K562 (cell line): ENCODE results near the gene TTC16. TPM values are rescaled to one million over a fixed set of nuclear protein-coding genes. Genes with fewer than 3 reads are reported as not detected.

ENCODE experiments used
- ATAC-seq: fragments of 200-7000 bp; cut with Tn5 transposase; 3 replicates; pipeline ENCODE4 v1.9.1; 2020; ENCODE audit warnings: moderate library complexity
- BruUV-seq: library from RNA; stranded (reverse); fragments of 400-500 nt; replicated peaks from 2 replicates; lab custom pipeline; 2021; lab: Mats Ljungman, UMichigan
- CTCF ChIA-PET: fragments of 300-600 bp; formaldehyde crosslinking; extraction: SDS; loops from one replicate; lab custom pipeline; 2021; ENCODE audit warnings: low intra/inter-chr PET ratio; lab: Yijun Ruan, JAX
- POLR2A ChIA-PET: fragments of 300-600, 350-650 bp; sonication (Branson Sonifier 250); formaldehyde crosslinking; extraction: SDS; loops from one replicate; lab custom pipeline; 2021; ENCODE audit warnings: antibody characterized with exemption, inconsistent platforms; lab: Yijun Ruan, JAX
- DNase-seq, 4 experiments: peaks; one replicate each; pipeline versions ENCODE4 v3.0.0 to v3.0.0-alpha.2; 2011 to 2018; ENCODE audit warnings: low spot score in 3 of 4, mixed read lengths in 3 of 4; ENCODE audit errors: extremely low read depth in 1 of 4
- FAIRE-seq: peaks from 2 replicates; lab custom pipeline; 2011; peaks lifted over from hg19 to GRCh38; lab: Jason Lieb, UNC
- H2AFZ ChIP-seq: 2 replicates; pipeline ENCODE4 v1.6.0; 2011; ENCODE audit warnings: low read depth, low read length, control low read depth, inconsistent platforms
- H3K27ac ChIP-seq: fragments of 200-600 bp; 3 replicates; pipeline ENCODE4 v1.8.0; 2011; ENCODE audit warnings: low read depth, mild to moderate bottlenecking, control low read depth, inconsistent platforms, low read length, moderate library complexity, mixed read lengths; ENCODE audit errors: extremely low read depth
- H3K27me3 ChIP-seq, 2 experiments: fragments of 300-600 bp in 1 of 2; 2 replicates in 1 of 2; 3 replicates in 1 of 2; pipeline versions ENCODE4 v1.6.0 to v1.8.0; 2011; ENCODE audit warnings: inconsistent platforms in 2 of 2, low read length in 2 of 2, mild to moderate bottlenecking in 1 of 2, mixed read lengths in 1 of 2, moderate library complexity in 1 of 2; ENCODE audit not compliant: control insufficient read depth in 2 of 2, insufficient read depth in 2 of 2
- H3K36me3 ChIP-seq: fragments of 300-600 bp; 3 replicates; pipeline ENCODE4 v1.8.0; 2011; ENCODE audit warnings: mild to moderate bottlenecking, low read length, inconsistent platforms; ENCODE audit not compliant: control insufficient read depth, insufficient read depth
- H3K4me1 ChIP-seq, 2 experiments: fragments of 200-600 bp in 1 of 2; replicated peaks in 1 of 2; 2 replicates in 1 of 2; 3 replicates in 1 of 2; pipeline versions ENCODE4 v1.5.1 to v1.8.0; 2011; ENCODE audit warnings: inconsistent platforms in 2 of 2, low read length in 2 of 2, mild to moderate bottlenecking in 1 of 2, mixed read lengths in 1 of 2, moderate library complexity in 1 of 2; ENCODE audit not compliant: control insufficient read depth in 2 of 2, insufficient read depth in 2 of 2
- H3K4me2 ChIP-seq: 2 replicates; pipeline ENCODE4 v1.6.1; 2011; ENCODE audit warnings: low read length, control low read depth, inconsistent platforms, mixed read lengths; ENCODE audit not compliant: insufficient read depth
- H3K4me3 ChIP-seq: fragments of 200-600 bp; sonication (generic), shearing (Covaris generic); 2 replicates; pipeline ENCODE4 v1.5.1; 2016; ENCODE audit warnings: control low read depth, inconsistent platforms
- H3K79me2 ChIP-seq: fragments of 200-600 bp; 3 replicates; pipeline ENCODE4 v1.8.0; 2011; ENCODE audit warnings: low read length, inconsistent platforms; ENCODE audit not compliant: control insufficient read depth, insufficient read depth
- H3K9ac ChIP-seq, 2 experiments: 2 replicates each; pipeline versions ENCODE4 v1.6.0 to v1.6.1; 2011; ENCODE audit warnings: low read depth in 2 of 2, low read length in 2 of 2, control low read depth in 1 of 2, inconsistent platforms in 1 of 2, mild to moderate bottlenecking in 1 of 2, mixed read lengths in 1 of 2; ENCODE audit not compliant: insufficient read depth in 1 of 2
- H3K9me1 ChIP-seq: one replicate; pipeline ENCODE4 v1.6.0; 2011; ENCODE audit warnings: inconsistent platforms, mild to moderate bottlenecking, low read length, moderate library complexity; ENCODE audit not compliant: control insufficient read depth, insufficient read depth
- H3K9me3 ChIP-seq: replicated peaks from 2 replicates; pipeline ENCODE4 v1.5.1; 2011; ENCODE audit warnings: low read depth, low read length, inconsistent platforms; ENCODE audit not compliant: control insufficient read depth, insufficient read depth
- H4K20me1 ChIP-seq: replicated peaks from 2 replicates; pipeline ENCODE4 v1.6.1; 2011; ENCODE audit warnings: low read length, inconsistent platforms, mixed read lengths; ENCODE audit not compliant: control insufficient read depth, insufficient read depth
- CEBPZ ChIP-seq: fragments of 150-350 bp; IDR thresholded peaks from 2 replicates; pipeline ENCODE4 v1.6.1; 2014; ENCODE audit warnings: low read depth, mild to moderate bottlenecking, low read length, borderline replicate concordance
- CREB5 ChIP-seq: fragments of 250-450 bp; sonication (Bioruptor Pico); IDR thresholded peaks from 2 replicates; pipeline ENCODE4 v1.5.0; 2020; ENCODE audit warnings: mild to moderate bottlenecking
- EGR1 ChIP-seq: fragments of 450-650 bp; conservative IDR thresholded peaks from 2 replicates; pipeline ENCODE4 v1.6.1; 2017; ENCODE audit warnings: mild to moderate bottlenecking
- GATAD2B ChIP-seq: fragments of 450-650 bp; IDR thresholded peaks from 2 replicates; pipeline ENCODE4 v1.6.1; 2017; ENCODE audit warnings: mild to moderate bottlenecking, borderline replicate concordance
- NR1H2 ChIP-seq: sonication (generic); formaldehyde crosslinking; IDR thresholded peaks from 2 replicates; pipeline ENCODE4 v1.4.0; 2020; ENCODE audit warnings: mild to moderate bottlenecking, missing genetic modification reagents
- RUNX1 ChIP-seq: sonication (generic); IDR thresholded peaks from 2 replicates; pipeline ENCODE4 v1.6.1; 2016; ENCODE audit warnings: antibody characterized with exemption, low read depth
- SLC30A9 ChIP-seq: fragments of 250-450 bp; sonication (Bioruptor Pico); IDR thresholded peaks from 2 replicates; pipeline ENCODE4 v1.8.0; 2022; ENCODE audit warnings: mild to moderate bottlenecking, moderate library complexity
- ZNF23 ChIP-seq: fragments of 250-450 bp; sonication (Bioruptor Pico); IDR thresholded peaks from 2 replicates; pipeline ENCODE4 v1.4.0; 2020; ENCODE audit warnings: mild to moderate bottlenecking
- WGBS: fragments of 100-300 bp; shearing (Covaris generic); methylation state at CpG from one replicate; pipeline ENCODE4 v1.1.6; 2016; ENCODE audit warnings: low coverage, mixed read lengths; ENCODE audit not compliant: insufficient coverage; ENCODE audit errors: missing lambda C conversion rate; 5-methylcytosine and 5-hydroxymethylcytosine counted together
- in situ Hi-C: fragments of 300-500 bp; cut with MboI; formaldehyde crosslinking; loops from 4 replicates; pipeline ENCODE4 v1.15.0; 2018; ENCODE audit warnings: inconsistent platforms, mixed read lengths
- intact Hi-C: fragments of 100-400 bp; cut with micrococcal nuclease; formaldehyde crosslinking; loops from 2 replicates; pipeline ENCODE4 v1.14.2; 2022
- polyA plus RNA-seq, 8 experiments: library from polyadenylated mRNA; depleted of rRNA in 4 of 8; stranded (reverse) in 5 of 8; unstranded in 3 of 8; fragments of >200 nt; fragmentation: Nextera tagmentation in 2 of 8; fragmentation: Illumina TruSeq in 1 of 8; extraction: Ambion mirVana in 2 of 8; extraction: Trizol in 1 of 8; gene quantifications; 2 replicates each; pipeline versions ENCODE4 v1.2.1 to v1.2.3, GENCODE V29; 2011 to 2014; ENCODE audit warnings: inconsistent platforms in 1 of 8, missing spikeins in 1 of 8
- total RNA-seq, 7 experiments: library from RNA; depleted of rRNA in 6 of 7; stranded (reverse); fragments of >200 nt in 6 of 7; fragmentation: Illumina TruSeq in 2 of 7; extraction: Trizol in 2 of 7; gene quantifications; 2 replicates each; pipeline versions ENCODE4 v1.2.1 to v1.2.3, GENCODE V29; 2011 to 2021; ENCODE audit warnings: low replicate concordance in 1 of 7
- TF ChIP-seq, protein P1 (sequence below): IDR thresholded peaks from 2 replicates; pipeline ENCODE4 v1.6.1; 2012; ENCODE audit warnings: low read depth, low read length, improper control_type of control experiment, borderline replicate concordance

The TTC16 gene
- total and polyA plus RNA-seq, 9 of the 15 experiments (the other 6 are each of a cell fraction or from before 2014, with no cell fraction given): 0.11 TPM; not detected in 8

- H3K79me2 ChIP-seq: no peaks in the 10 kb centered on the region
- H3K9me1 ChIP-seq: no peaks in the 10 kb centered on the region
- no peak for FAIRE-seq
- H3K27me3 ChIP-seq: no peaks in the 10 kb centered on the region
- in situ Hi-C loops: no loop called here
- POLR2A ChIA-PET: interaction anchor here (0.6 to 2.3 kb wide), 2 partner anchors 14 to 206 kb away, joined by 4 to 6 read pairs; no protein-coding TSS in a partner anchor
- CTCF ChIA-PET: no interaction called here
- TF ChIP-seq GATAD2B (no peak), EGR1 (no peak), CREB5 (CRISPR knock-in tag) (no peak), CEBPZ (no peak), ZNF23 (CRISPR knock-in tag) (no peak), SLC30A9 (no peak), RUNX1 (no peak), NR1H2 (no peak)
- TF ChIP-seq, protein P1, sequence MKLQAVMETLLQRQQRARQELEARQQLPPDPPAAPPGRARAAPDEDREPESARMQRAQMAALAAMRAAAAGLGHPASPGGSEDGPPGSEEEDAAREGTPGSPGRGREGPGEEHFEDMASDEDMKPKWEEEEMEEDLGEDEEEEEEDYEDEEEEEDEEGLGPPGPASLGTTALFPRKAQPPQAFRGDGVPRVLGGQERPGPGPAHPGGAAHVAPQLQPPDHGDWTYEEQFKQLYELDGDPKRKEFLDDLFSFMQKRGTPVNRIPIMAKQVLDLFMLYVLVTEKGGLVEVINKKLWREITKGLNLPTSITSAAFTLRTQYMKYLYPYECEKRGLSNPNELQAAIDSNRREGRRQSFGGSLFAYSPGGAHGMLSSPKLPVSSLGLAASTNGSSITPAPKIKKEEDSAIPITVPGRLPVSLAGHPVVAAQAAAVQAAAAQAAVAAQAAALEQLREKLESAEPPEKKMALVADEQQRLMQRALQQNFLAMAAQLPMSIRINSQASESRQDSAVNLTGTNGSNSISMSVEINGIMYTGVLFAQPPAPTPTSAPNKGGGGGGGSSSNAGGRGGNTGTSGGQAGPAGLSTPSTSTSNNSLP: no peak
- TF ChIP-seq, all 486 proteins: peak for 0
- ATAC-seq: no peak
- intact Hi-C loops: no loop called here
- BruUV-seq: no TSS peak
- Histone ChIP-seq H3K27ac (no peak overlapping the region), H2AFZ (no peak overlapping the region), H3K4me1 (no peaks in the 10 kb centered on the region; a peak in 1 of 5 replicates), H3K4me2 (no peak overlapping the region), H4K20me1 (no peaks in the 10 kb centered on the region), H3K4me3 (no peak overlapping the region), H3K9me3 (no peaks in the 10 kb centered on the region), H3K36me3 (peaks cover 36% of the 10 kb centered on the region; the same call in 2 of the 3 replicates), H3K9ac (peak overlapping the region in 1 of 2 experiments; percentile 42; a peak in 1 of 4 replicates)
- DNase-seq: no peak
- WGBS: 80% methylated on average over 11 of the region's 11 CpGs
These were observed 35.7 kb upstream of the TTC16 start for GRCh38 chr9:127680226-127680625.
